Thyroid gland (tissue), 4 donors: Measurements from ENCODE around the gene COL18A1. TPM values are rescaled to one million over a fixed set of nuclear protein-coding genes. Genes with fewer than 3 reads are reported as not detected.

Experiments used
- DNase-seq, 2 donors: peaks; one replicate each; pipeline ENCODE4 v3.0.0-alpha.2; 2019
- H3K27ac ChIP-seq, 3 donors: fragments of 200-600 bp; sonication (generic); 1 replicate in 2 of 3; 2 replicates in 1 of 3; pipeline ENCODE4 v1.5.1; 2016 to 2019; ENCODE audit warnings: mild to moderate bottlenecking in 1 of 3, moderate library complexity in 1 of 3
- H3K27me3 ChIP-seq: fragments of 200-600 bp; sonication (generic); one replicate; pipeline ENCODE4 v1.5.1; 2019
- H3K36me3 ChIP-seq, 2 donors: fragments of 200-600 bp; sonication (generic); one replicate each; pipeline ENCODE4 v1.5.1; 2016 to 2019
- H3K4me1 ChIP-seq, 2 donors: fragments of 200-600 bp; sonication (generic); one replicate each; pipeline ENCODE4 v1.5.1; 2017 to 2019
- H3K4me3 ChIP-seq, 3 donors: fragments of 200-600 bp; sonication (generic); replicated peaks in 1 of 3; 1 replicate in 2 of 3; 2 replicates in 1 of 3; pipeline ENCODE4 v1.5.1; 2016; ENCODE audit warnings: mild to moderate bottlenecking in 1 of 3
- H3K9me3 ChIP-seq: fragments of 200-600 bp; sonication (generic); one replicate; pipeline ENCODE4 v1.5.1; 2017
- CTCF ChIP-seq, 6 experiments: fragments of 200-600 bp in 3 of 6; fragments of 450-650 bp in 3 of 6; sonication (generic) in 3 of 6; IDR thresholded peaks; one replicate each; pipeline ENCODE4 v1.5.1; 2016 to 2019; ENCODE audit warnings: antibody characterized with exemption in 6 of 6, mild to moderate bottlenecking in 2 of 6, inconsistent platforms in 1 of 6, moderate library complexity in 1 of 6
- POLR2A ChIP-seq, 2 donors: fragments of 450-650 bp; IDR thresholded peaks; one replicate each; pipeline ENCODE4 v1.6.1; 2017; ENCODE audit warnings: antibody characterized with exemption in 2 of 2, mild to moderate bottlenecking in 2 of 2, moderate library complexity in 1 of 2
- whole genome bisulfite sequencing, 2 donors: methylation state at CpG; one replicate each; pipeline ENCODE4 v1.1.5; 2017; 5-methylcytosine and 5-hydroxymethylcytosine counted together
- intact Hi-C: fragments of 100-400 bp; cut with DNase I; formaldehyde crosslinking; loops from one replicate; pipeline ENCODE4 v1.15.1; 2023
- total RNA-seq, 4 donors: library from RNA; depleted of rRNA; stranded (reverse); fragments of >200 nt; gene quantifications; one replicate each; pipeline ENCODE4 v1.2.3, GENCODE V29; 2016

COL18A1 gene
- total RNA-seq, 4 donors from 2014 or later: 105 to 264 (median 238) TPM

- intact Hi-C loops: no loop called here
- Histone ChIP-seq H3K4me3 (no peak overlapping the region), H3K27me3 (no peaks in the 10 kb centered on the region), H3K4me1 (peaks cover 0 to 8% of the 10 kb centered on the region in 2 donors), H3K36me3 (no peaks in the 10 kb centered on the region), H3K9me3 (no peaks in the 10 kb centered on the region), H3K27ac (no peak overlapping the region)
- WGBS, 2 donors: 85 to 93% methylated on average over 12 to 14 of the region's 23 CpGs
- TF ChIP-seq CTCF (IDR thresholded peaks at IDR 0.05): no peak
- no peak for TF ChIP-seq POLR2A (IDR thresholded peaks at IDR 0.05)
- no peak for DNase-seq
Measured at GRCh38 chr21:45459171-45460010, 54.4 kb downstream of the COL18A1 start.

- H3K4me3 ChIP-seq: no peak overlapping the region
- intact Hi-C loops: no loop called here
- no peaks in the 10 kb centered on the region for H3K36me3 ChIP-seq
- H3K4me1 ChIP-seq: peaks cover 0 to 2% of the 10 kb centered on the region in 2 donors
- no peak for TF ChIP-seq CTCF (IDR thresholded peaks at IDR 0.05)
- TF ChIP-seq POLR2A (IDR thresholded peaks at IDR 0.05): no peak
- 96% methylated on average over 13 to 23 of the region's 23 CpGs for WGBS, 2 donors
- H3K9me3 ChIP-seq: no peaks in the 10 kb centered on the region
- no peak for DNase-seq
- no peak overlapping the region for H3K27ac ChIP-seq
- H3K27me3 ChIP-seq: no peaks in the 10 kb centered on the region
Measured at GRCh38 chr21:45460011-45460565, 55.1 kb downstream of the COL18A1 start.

GRCh38 chr21:45460611-45461368 lies 55.8 kb downstream of the COL18A1 start:
- H3K36me3 ChIP-seq: no peaks in the 10 kb centered on the region
- no peaks in the 10 kb centered on the region for H3K27me3 ChIP-seq
- H3K4me1 ChIP-seq: no peaks in the 10 kb centered on the region
- H3K27ac ChIP-seq: no peak overlapping the region
- H3K9me3 ChIP-seq: no peaks in the 10 kb centered on the region
- no peak for DNase-seq
- H3K4me3 ChIP-seq: no peak overlapping the region
- intact Hi-C loops: no loop called here
- no peak for TF ChIP-seq CTCF (IDR thresholded peaks at IDR 0.05)
- TF ChIP-seq POLR2A (IDR thresholded peaks at IDR 0.05): no peak
- WGBS, 2 donors: 86 to 91% methylated on average over 9 of the region's 9 CpGs

GRCh38 chr21:45461369-45461750 lies 56.4 kb downstream of the COL18A1 start:
- Histone ChIP-seq H3K4me3 (no peak overlapping the region), H3K4me1 (no peaks in the 10 kb centered on the region), H3K9me3 (no peaks in the 10 kb centered on the region), H3K27ac (no peak overlapping the region), H3K36me3 (no peaks in the 10 kb centered on the region), H3K27me3 (no peaks in the 10 kb centered on the region)
- TF ChIP-seq CTCF (IDR thresholded peaks at IDR 0.05): no peak
- TF ChIP-seq POLR2A (IDR thresholded peaks at IDR 0.05): no peak
- 97% methylated on average over 5 of the region's 5 CpGs for WGBS, 2 donors
- no peak for DNase-seq
- intact Hi-C loops: no loop called here
